Measurements from ENCODE around the gene RIC3. TPM values are rescaled to one million over a fixed set of nuclear protein-coding genes. Genes with fewer than 3 reads are reported as not detected.
A peak's percentile ranks its signal among the peaks of the same experiment; 100 is the strongest.

Gene RIC3
- total RNA-seq, 2 donors from 2014 or later = 23.5 to 25.3 TPM

- H3K27ac ChIP-seq (ENCODE audit: low read depth, low read length) = no peak overlapping the region
- Mint-ChIP-seq H3K4me3 (no peak overlapping the region), H3K4me1 (peaks cover 6% of the 10 kb centered on the region), H3K36me3 (ENCODE audit: low read depth) (no peaks in the 10 kb centered on the region), H3K27me3 (ENCODE audit: insufficient read depth) (peaks cover 21% of the 10 kb centered on the region), H3K27ac (no peak overlapping the region), H3K9me3 (no peaks in the 10 kb centered on the region)
- H3K4me3 ChIP-seq (ENCODE audit: low read length) = no peak overlapping the region
- peaks cover 5% of the 10 kb centered on the region for H3K4me1 ChIP-seq (ENCODE audit: control insufficient read depth, insufficient read depth, low read length)
- no peak for DNase-seq
- no peak overlapping the region for H3K9ac ChIP-seq (ENCODE audit: extremely low read depth, low read length, poor library complexity, severe bottlenecking)
- peaks cover 18% of the 10 kb centered on the region for H3K27me3 ChIP-seq (ENCODE audit: control insufficient read depth, insufficient read depth, low read length, poor library complexity, severe bottlenecking)
- H3K36me3 ChIP-seq (ENCODE audit: control insufficient read depth, insufficient read depth, low read length) = no peaks in the 10 kb centered on the region
- no peak for TF ChIP-seq CTCF (conservative IDR thresholded peaks at IDR 0.05)
- no peaks in the 10 kb centered on the region for H3K9me3 ChIP-seq (ENCODE audit: control insufficient read depth, low read length)
- 80 to 87% methylated on average over 9 to 11 of the region's 11 CpGs for WGBS, 2 experiments (ENCODE audit: insufficient coverage in 1 of 2, insufficient read length in 1 of 2)
Observed at GRCh38 chr11:8085011-8085645, 83.7 kb downstream of the RIC3 start.

DNA sequence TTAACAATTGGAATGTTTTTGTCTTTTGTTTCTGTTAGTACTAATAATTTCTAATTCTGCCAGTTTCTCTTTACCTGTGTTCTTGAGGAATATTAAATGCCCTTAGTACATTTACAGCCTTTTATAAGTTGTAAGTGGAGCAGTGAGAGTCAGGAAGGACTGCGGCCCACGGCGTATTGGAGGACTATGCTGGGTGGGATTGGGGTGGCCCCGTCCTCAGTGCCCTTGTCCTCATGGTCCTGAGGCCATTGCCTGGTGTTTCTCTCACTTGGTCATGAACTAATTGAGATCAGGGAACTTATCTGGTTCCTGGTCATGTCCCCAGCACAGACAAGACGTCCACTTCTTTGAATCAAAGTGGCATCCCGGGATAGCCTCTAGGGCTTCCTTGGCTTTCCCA, 84.5 kb downstream of the RIC3 start:
- Histone ChIP-seq H3K27ac (ENCODE audit: low read depth, low read length) (no peak overlapping the region), H3K36me3 (ENCODE audit: control insufficient read depth, insufficient read depth, low read length) (no peaks in the 10 kb centered on the region), H3K9me3 (ENCODE audit: control insufficient read depth, low read length) (no peaks in the 10 kb centered on the region), H3K4me1 (ENCODE audit: control insufficient read depth, insufficient read depth, low read length) (peaks cover 5% of the 10 kb centered on the region), H3K9ac (ENCODE audit: extremely low read depth, low read length, poor library complexity, severe bottlenecking) (no peak overlapping the region), H3K27me3 (ENCODE audit: control insufficient read depth, insufficient read depth, low read length, poor library complexity, severe bottlenecking) (peaks cover 26% of the 10 kb centered on the region), H3K4me3 (ENCODE audit: low read length) (no peak overlapping the region)
- DNase-seq = no peak
- Mint-ChIP-seq H3K27ac (no peak overlapping the region), H3K4me1 (peaks cover 6% of the 10 kb centered on the region), H3K36me3 (ENCODE audit: low read depth) (no peaks in the 10 kb centered on the region), H3K27me3 (ENCODE audit: insufficient read depth) (peaks cover 29% of the 10 kb centered on the region), H3K4me3 (no peak overlapping the region), H3K9me3 (no peaks in the 10 kb centered on the region)
- no peak for TF ChIP-seq CTCF (conservative IDR thresholded peaks at IDR 0.05)
- 94 to 95% methylated on average over 6 of the region's 6 CpGs for WGBS, 2 experiments (ENCODE audit: insufficient coverage in 1 of 2, insufficient read length in 1 of 2)

DNA sequence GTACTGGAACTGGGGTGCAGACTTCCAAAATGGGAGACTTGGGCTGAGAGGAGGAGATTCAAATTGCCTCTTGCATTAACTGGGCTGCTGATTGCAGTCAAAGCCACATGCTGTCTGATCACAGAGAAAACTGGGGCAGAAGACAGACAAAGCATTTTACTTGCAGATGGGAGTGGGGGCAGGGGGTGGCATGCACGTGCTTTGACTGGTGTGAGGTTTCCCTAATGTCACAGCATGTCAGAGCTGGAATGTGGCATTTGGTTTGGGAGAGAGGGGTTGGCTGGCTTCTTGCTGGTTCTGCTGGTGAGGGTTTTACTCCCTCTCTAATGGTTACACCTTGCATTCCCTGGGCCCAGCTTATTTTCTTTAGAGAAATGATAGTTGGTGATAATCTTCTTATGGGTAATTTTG, 84.9 kb downstream of the RIC3 start:
- Mint-ChIP-seq H3K27me3 (ENCODE audit: insufficient read depth) (peaks cover 34% of the 10 kb centered on the region), H3K4me3 (no peak overlapping the region), H3K36me3 (ENCODE audit: low read depth) (no peaks in the 10 kb centered on the region), H3K4me1 (peaks cover 6% of the 10 kb centered on the region), H3K27ac (no peak overlapping the region), H3K9me3 (no peaks in the 10 kb centered on the region)
- WGBS, 2 experiments (ENCODE audit: insufficient coverage in 1 of 2, insufficient read length in 1 of 2) = 44% methylated on average over 1 of the region's 1 CpG; no CpG with 5 or more reads in 1 of the 2 experiments
- H3K4me3 ChIP-seq (ENCODE audit: low read length) = no peak overlapping the region
- H3K4me1 ChIP-seq (ENCODE audit: control insufficient read depth, insufficient read depth, low read length) = peaks cover 5% of the 10 kb centered on the region
- peak; percentile 78 for DNase-seq
- TF ChIP-seq CTCF (conservative IDR thresholded peaks at IDR 0.05) = no peak
- H3K27ac ChIP-seq (ENCODE audit: low read depth, low read length) = peak overlapping the region; percentile 22
- peaks cover 31% of the 10 kb centered on the region for H3K27me3 ChIP-seq (ENCODE audit: control insufficient read depth, insufficient read depth, low read length, poor library complexity, severe bottlenecking)
- no peaks in the 10 kb centered on the region for H3K36me3 ChIP-seq (ENCODE audit: control insufficient read depth, insufficient read depth, low read length)
- H3K9ac ChIP-seq (ENCODE audit: extremely low read depth, low read length, poor library complexity, severe bottlenecking) = no peak overlapping the region
- H3K9me3 ChIP-seq (ENCODE audit: control insufficient read depth, low read length) = no peaks in the 10 kb centered on the region
